ENCODE data around the gene ZNF365. TPM values are rescaled to one million over a fixed set of nuclear protein-coding genes. Genes with fewer than 3 reads are reported as not detected.

The ZNF365 gene, protein sequence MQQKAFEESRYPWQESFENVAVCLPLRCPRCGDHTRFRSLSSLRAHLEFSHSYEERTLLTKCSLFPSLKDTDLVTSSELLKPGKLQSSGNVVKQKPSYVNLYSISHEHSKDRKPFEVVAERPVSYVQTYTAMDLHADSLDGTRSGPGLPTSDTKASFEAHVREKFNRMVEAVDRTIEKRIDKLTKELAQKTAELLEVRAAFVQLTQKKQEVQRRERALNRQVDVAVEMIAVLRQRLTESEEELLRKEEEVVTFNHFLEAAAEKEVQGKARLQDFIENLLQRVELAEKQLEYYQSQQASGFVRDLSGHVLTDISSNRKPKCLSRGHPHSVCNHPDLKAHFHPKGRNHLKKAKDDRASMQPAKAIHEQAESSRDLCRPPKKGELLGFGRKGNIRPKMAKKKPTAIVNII
- total RNA-seq, result 5.2 to 10.9 TPM (median 6.0 TPM) in 3 replicates
- long read RNA-seq, full-length matches to known transcripts, result 12 of 13 reads
- long read RNA-seq, partial matches to known transcripts, result 0 of 13 reads
- long read RNA-seq, other reads (novel, unspliced or antisense), result 1 of 13 reads

- no peaks in the 10 kb centered on the region for H3K9me3 Mint-ChIP-seq (ENCODE audit: low read depth)
Measured at GRCh38 chr10:62373995-62374861, at the start of gene ZNF365. ZNF365 (plus strand) TSS chr10:62374369; CDS start chr10:62376194, 1,825 bp downstream.

GRCh38 chr10:62326176-62326575, 48.0 kb upstream of the ZNF365 start:
- H3K4me3 Mint-ChIP-seq (ENCODE audit: unreplicated experiment), result no peak overlapping the region
- H3K4me1 Mint-ChIP-seq (ENCODE audit: low read depth), result no peaks in the 10 kb centered on the region
- H3K9me3 Mint-ChIP-seq (ENCODE audit: low read depth), result peaks cover 10% of the 10 kb centered on the region
- H3K36me3 Mint-ChIP-seq (ENCODE audit: low read depth), result no peaks in the 10 kb centered on the region
- H3K27ac Mint-ChIP-seq (ENCODE audit: unreplicated experiment), result no peak overlapping the region
- TF ChIP-seq, protein P1, sequence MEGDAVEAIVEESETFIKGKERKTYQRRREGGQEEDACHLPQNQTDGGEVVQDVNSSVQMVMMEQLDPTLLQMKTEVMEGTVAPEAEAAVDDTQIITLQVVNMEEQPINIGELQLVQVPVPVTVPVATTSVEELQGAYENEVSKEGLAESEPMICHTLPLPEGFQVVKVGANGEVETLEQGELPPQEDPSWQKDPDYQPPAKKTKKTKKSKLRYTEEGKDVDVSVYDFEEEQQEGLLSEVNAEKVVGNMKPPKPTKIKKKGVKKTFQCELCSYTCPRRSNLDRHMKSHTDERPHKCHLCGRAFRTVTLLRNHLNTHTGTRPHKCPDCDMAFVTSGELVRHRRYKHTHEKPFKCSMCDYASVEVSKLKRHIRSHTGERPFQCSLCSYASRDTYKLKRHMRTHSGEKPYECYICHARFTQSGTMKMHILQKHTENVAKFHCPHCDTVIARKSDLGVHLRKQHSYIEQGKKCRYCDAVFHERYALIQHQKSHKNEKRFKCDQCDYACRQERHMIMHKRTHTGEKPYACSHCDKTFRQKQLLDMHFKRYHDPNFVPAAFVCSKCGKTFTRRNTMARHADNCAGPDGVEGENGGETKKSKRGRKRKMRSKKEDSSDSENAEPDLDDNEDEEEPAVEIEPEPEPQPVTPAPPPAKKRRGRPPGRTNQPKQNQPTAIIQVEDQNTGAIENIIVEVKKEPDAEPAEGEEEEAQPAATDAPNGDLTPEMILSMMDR (IDR thresholded peaks at IDR 0.05), result no peak
- no peak for DNase-seq (ENCODE audit: low spot score)
- peaks cover 4% of the 10 kb centered on the region for H3K27me3 Mint-ChIP-seq (ENCODE audit: low read depth)

More at GRCh38 chr10:62373995-62374861, at the start of gene ZNF365:
- peak within 1 kb of the TSS; percentile 83 for H3K4me3 Mint-ChIP-seq (ENCODE audit: unreplicated experiment)
- H3K27me3 Mint-ChIP-seq (ENCODE audit: low read depth), result no peaks in the 10 kb centered on the region
- H3K27ac Mint-ChIP-seq (ENCODE audit: unreplicated experiment), result peak within 1 kb of the TSS; percentile 71
- H3K36me3 Mint-ChIP-seq (ENCODE audit: low read depth), result peaks cover 3% of the 10 kb centered on the region
- no peak for DNase-seq (ENCODE audit: low spot score)
- TF ChIP-seq, protein P1 (IDR thresholded peaks at IDR 0.05), result peak; percentile 37
- H3K4me1 Mint-ChIP-seq (ENCODE audit: low read depth), result peaks cover 26% of the 10 kb centered on the region

DNA sequence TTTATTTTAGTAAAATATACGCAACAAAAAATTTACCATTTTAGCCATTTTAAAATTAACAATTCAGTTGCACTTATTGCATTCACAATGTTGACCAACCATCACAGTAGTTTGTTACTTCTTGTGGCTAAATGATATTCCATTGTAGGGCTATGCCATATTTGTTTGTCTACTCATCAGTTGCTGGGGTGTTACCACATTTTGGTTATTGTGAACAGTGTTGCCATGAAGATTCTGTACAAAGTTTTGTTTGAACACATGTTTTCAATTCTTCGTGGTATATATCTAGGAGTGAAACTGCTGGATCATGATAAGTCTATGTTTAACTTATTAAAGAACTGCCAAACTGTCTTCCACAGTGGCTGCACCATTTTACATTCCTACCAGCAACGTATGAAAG, 46.3 kb upstream of the ZNF365 start:
- peaks cover 21% of the 10 kb centered on the region for H3K9me3 Mint-ChIP-seq (ENCODE audit: low read depth)
- DNase-seq (ENCODE audit: low spot score), result no peak
- peaks cover 3% of the 10 kb centered on the region for H3K27me3 Mint-ChIP-seq (ENCODE audit: low read depth)
- no peaks in the 10 kb centered on the region for H3K4me1 Mint-ChIP-seq (ENCODE audit: low read depth)
- peaks cover 6% of the 10 kb centered on the region for H3K36me3 Mint-ChIP-seq (ENCODE audit: low read depth)
- H3K27ac Mint-ChIP-seq (ENCODE audit: unreplicated experiment), result no peak overlapping the region
- TF ChIP-seq, protein P1 (IDR thresholded peaks at IDR 0.05), result no peak
- H3K4me3 Mint-ChIP-seq (ENCODE audit: unreplicated experiment), result no peak overlapping the region

GRCh38 chr10:62330213-62330612, 44.0 kb upstream of the ZNF365 start:
- TF ChIP-seq, protein P1 (IDR thresholded peaks at IDR 0.05), result no peak
- Mint-ChIP-seq H3K4me3 (ENCODE audit: unreplicated experiment) (no peak overlapping the region), H3K27me3 (ENCODE audit: low read depth) (peaks cover 3% of the 10 kb centered on the region), H3K9me3 (ENCODE audit: low read depth) (peaks cover 20% of the 10 kb centered on the region), H3K4me1 (ENCODE audit: low read depth) (no peaks in the 10 kb centered on the region), H3K27ac (ENCODE audit: unreplicated experiment) (no peak overlapping the region), H3K36me3 (ENCODE audit: low read depth) (peaks cover 6% of the 10 kb centered on the region)
- no peak for DNase-seq (ENCODE audit: low spot score)

DNA sequence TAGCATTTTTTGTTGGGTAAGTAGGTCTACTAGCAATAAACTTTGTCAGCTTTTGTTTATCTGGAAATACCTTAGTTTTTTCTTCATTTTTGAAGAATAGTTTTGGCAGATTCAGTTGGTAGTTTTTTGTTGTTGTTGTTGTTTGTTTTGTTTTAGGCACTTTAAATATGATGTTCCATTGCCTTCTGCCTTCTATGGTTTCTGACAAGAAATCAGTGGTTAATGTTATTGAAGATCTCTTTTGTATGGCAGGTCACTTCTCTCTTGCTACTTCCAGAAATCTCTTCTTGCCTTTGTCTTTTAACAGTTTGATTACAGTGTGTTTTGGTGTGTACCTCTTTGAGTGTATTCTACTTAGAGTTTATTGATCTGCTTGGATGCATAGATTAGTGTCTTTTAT, 41.8 kb upstream of the ZNF365 start:
- Mint-ChIP-seq H3K27ac (ENCODE audit: unreplicated experiment) (no peak overlapping the region), H3K4me3 (ENCODE audit: unreplicated experiment) (no peak overlapping the region), H3K36me3 (ENCODE audit: low read depth) (peaks cover 6% of the 10 kb centered on the region), H3K27me3 (ENCODE audit: low read depth) (peaks cover 3% of the 10 kb centered on the region), H3K4me1 (ENCODE audit: low read depth) (no peaks in the 10 kb centered on the region), H3K9me3 (ENCODE audit: low read depth) (peaks cover 20% of the 10 kb centered on the region)
- TF ChIP-seq, protein P1 (IDR thresholded peaks at IDR 0.05), result no peak
- DNase-seq (ENCODE audit: low spot score), result no peak
